Colonic mucosa (tissue), 4 donors: Measurements from ENCODE around the gene DRAXIN. TPM values are rescaled to one million over a fixed set of nuclear protein-coding genes. Genes with fewer than 3 reads are reported as not detected.

Experiments
- DNase-seq: peaks from one replicate; pipeline ENCODE4 v3.0.0-alpha.2; 2020
- H3K27ac ChIP-seq: fragments of 200-600 bp; one replicate; pipeline ENCODE4 v1.8.0; 2021
- H3K27me3 ChIP-seq: fragments of 200-600 bp; one replicate; pipeline ENCODE4 v1.8.0; 2021
- H3K36me3 ChIP-seq: fragments of 200-600 bp; one replicate; pipeline ENCODE4 v1.8.0; 2021
- H3K4me1 ChIP-seq: fragments of 200-600 bp; one replicate; pipeline ENCODE4 v1.8.0; 2021; ENCODE audit warnings: mild to moderate bottlenecking
- H3K4me3 ChIP-seq: fragments of 200-600 bp; one replicate; pipeline ENCODE4 v1.8.0; 2021
- H3K9ac ChIP-seq, 2 donors: one replicate each; pipeline ENCODE4 v1.7.0; 2013; ENCODE audit warnings: control low read depth in 2 of 2, low read depth in 2 of 2, low read length in 2 of 2
- H3K9me3 ChIP-seq: fragments of 200-600 bp; one replicate; pipeline ENCODE4 v1.8.0; 2021
- intact Hi-C: fragments of 100-400 bp; cut with DNase I; formaldehyde crosslinking; loops from one replicate; pipeline ENCODE4 v1.14.1; 2022
- total RNA-seq, 2 donors: library from RNA; stranded (reverse); fragmentation: NEBNext Ultra II Directional in 1 of 2; extraction: Animal tissue kit (Norgen Biotek cat#: 25700) in 1 of 2; gene quantifications; one replicate each; pipeline ENCODE4 v1.2.1, GENCODE V29; 2021
- TF ChIP-seq, protein P1 (sequence below): fragments of 200-600 bp; IDR thresholded peaks from one replicate; pipeline ENCODE4 v1.8.0; 2022; ENCODE audit warnings: antibody characterized with exemption, mild to moderate bottlenecking
- donor health status: healthy.
- donor health status: DM: no; HTN: no; CAD: no.
- donor health status: DM: no; HTN: no; CAD: no.

Gene DRAXIN
- total RNA-seq, 2 donors from 2014 or later: 0.05 TPM

DNA sequence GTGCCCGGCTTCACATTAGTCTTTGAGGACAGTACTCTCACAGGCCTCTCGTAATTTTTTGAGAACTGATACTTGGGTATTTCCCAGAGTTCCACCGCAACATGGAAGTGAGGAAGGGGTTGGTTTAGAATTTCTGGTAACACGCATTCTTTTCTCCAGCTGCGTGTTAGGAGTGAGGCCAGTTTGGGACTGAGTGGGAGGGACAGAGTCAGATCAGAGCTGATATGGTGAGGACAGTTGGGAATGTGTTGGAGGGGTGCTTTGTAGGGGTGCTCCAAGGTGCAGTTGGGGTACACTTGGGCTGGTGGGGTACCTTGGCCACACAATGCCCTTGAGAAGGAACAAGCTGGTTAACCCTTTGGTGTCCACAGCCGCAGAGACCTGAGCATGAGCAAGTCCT is 20.8 kb upstream of the DRAXIN start:
- Histone ChIP-seq H3K4me1 (no peaks in the 10 kb centered on the region), H3K9ac (no peak overlapping the region), H3K27ac (no peak overlapping the region), H3K4me3 (no peak overlapping the region), H3K36me3 (no peaks in the 10 kb centered on the region), H3K27me3 (no peaks in the 10 kb centered on the region), H3K9me3 (no peaks in the 10 kb centered on the region)
- intact Hi-C loops: no loop called here
- no peak for DNase-seq
- TF ChIP-seq, protein P1, sequence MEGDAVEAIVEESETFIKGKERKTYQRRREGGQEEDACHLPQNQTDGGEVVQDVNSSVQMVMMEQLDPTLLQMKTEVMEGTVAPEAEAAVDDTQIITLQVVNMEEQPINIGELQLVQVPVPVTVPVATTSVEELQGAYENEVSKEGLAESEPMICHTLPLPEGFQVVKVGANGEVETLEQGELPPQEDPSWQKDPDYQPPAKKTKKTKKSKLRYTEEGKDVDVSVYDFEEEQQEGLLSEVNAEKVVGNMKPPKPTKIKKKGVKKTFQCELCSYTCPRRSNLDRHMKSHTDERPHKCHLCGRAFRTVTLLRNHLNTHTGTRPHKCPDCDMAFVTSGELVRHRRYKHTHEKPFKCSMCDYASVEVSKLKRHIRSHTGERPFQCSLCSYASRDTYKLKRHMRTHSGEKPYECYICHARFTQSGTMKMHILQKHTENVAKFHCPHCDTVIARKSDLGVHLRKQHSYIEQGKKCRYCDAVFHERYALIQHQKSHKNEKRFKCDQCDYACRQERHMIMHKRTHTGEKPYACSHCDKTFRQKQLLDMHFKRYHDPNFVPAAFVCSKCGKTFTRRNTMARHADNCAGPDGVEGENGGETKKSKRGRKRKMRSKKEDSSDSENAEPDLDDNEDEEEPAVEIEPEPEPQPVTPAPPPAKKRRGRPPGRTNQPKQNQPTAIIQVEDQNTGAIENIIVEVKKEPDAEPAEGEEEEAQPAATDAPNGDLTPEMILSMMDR: no peak

DNA sequence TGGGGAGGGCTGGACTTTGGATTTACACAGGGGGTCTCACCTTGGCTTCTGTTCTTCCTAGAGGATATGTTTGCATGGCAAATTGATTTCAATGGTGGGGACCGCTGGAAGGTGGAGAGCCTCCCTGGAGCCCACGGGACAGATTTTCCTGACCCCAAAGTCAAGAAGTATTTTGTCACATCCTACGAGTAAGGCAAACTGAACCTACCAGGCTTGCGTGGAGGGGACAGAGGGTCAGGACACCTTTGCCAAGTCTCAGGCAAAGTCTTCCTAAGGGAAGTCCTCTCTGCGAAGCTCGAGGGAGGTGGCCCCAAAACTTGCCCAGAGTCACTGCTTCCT is 20.3 kb upstream of the DRAXIN start:
- TF ChIP-seq, protein P1: no peak
- intact Hi-C loops: no loop called here
- Histone ChIP-seq H3K4me1 (no peaks in the 10 kb centered on the region), H3K27ac (no peak overlapping the region), H3K36me3 (no peaks in the 10 kb centered on the region), H3K4me3 (no peak overlapping the region), H3K9me3 (no peaks in the 10 kb centered on the region), H3K9ac (no peak overlapping the region), H3K27me3 (no peaks in the 10 kb centered on the region)
- no peak for DNase-seq

DNA sequence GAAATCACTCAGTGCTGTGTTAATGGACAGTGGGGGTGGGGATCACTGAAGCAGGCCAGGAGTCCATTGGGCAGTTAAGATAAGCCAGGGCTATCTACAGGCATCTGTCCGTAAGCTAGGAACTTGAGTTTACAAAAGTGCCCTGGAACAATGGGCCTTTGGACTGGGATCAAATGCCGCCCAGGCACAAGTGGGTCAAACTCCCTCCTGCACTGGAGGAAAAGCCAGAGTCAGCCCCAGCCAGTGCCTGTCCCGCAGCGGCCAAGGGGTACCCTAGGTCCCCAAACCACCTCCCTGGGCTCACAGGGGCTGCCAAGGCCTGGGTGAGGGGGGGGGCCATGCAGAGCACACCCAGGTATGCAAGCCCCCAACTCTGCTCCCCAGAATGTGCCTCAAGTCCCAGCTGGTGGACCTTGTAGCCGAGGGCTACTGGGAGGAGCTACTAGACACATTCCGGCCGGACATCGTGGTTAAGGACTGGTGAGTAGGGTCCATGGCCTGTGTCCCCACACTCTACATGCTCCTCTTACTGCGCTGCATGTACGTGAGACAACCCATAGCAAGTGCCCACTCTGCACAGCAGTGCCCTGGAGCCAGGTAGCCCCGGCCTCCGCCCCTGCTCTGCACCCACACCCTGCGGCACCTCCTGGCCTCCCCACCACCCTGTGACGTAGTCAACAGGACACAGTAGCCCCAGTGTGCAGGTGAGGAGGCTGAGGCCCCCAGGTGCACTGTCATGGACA is 19.8 kb upstream of the DRAXIN start:
- H3K9ac ChIP-seq: no peak overlapping the region

DNA sequence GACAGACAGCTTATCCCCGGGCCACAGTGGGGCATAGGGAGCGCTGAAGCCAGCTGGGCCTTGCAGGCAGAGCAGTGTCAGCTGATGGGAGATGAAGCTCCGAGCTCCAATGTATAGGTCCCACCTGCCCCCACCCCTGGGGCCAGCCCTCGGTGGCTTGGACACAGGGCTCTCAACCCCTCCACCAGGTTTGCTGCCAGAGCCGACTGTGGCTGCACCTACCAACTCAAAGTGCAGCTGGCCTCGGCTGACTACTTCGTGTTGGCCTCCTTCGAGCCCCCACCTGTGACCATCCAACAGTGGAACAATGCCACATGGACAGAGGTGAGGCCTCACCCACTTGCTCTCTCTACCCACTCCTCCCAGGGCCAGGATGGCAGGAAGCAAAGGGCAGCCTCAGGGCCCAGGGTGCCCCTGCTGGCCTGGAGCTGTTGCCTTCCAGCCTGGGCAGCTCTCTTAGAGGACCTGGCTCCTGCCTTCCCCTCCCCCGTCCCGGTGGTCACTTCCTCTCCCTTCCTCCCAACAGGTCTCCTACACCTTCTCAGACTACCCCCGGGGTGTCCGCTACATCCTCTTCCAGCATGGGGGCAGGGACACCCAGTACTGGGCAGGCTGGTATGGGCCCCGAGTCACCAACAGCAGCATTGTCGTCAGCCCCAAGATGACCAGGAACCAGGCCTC is 18.3 kb upstream of the DRAXIN start:
- intact Hi-C loops: no loop called here
- Histone ChIP-seq H3K36me3 (no peaks in the 10 kb centered on the region), H3K4me1 (no peaks in the 10 kb centered on the region), H3K27ac (no peak overlapping the region), H3K9me3 (no peaks in the 10 kb centered on the region), H3K27me3 (no peaks in the 10 kb centered on the region), H3K4me3 (no peak overlapping the region), H3K9ac (no peak overlapping the region)
- no peak for DNase-seq
- TF ChIP-seq, protein P1: no peak

More for the DNA sequence above, 19.8 kb upstream of the DRAXIN start:
- DNase-seq: no peak
- no peaks in the 10 kb centered on the region for H3K27me3 ChIP-seq
- H3K27ac ChIP-seq: no peak overlapping the region
- no peaks in the 10 kb centered on the region for H3K4me1 ChIP-seq
- no peaks in the 10 kb centered on the region for H3K9me3 ChIP-seq
- intact Hi-C loops: no loop called here
- no peak overlapping the region for H3K4me3 ChIP-seq
- TF ChIP-seq, protein P1: no peak
- no peaks in the 10 kb centered on the region for H3K36me3 ChIP-seq

DNA sequence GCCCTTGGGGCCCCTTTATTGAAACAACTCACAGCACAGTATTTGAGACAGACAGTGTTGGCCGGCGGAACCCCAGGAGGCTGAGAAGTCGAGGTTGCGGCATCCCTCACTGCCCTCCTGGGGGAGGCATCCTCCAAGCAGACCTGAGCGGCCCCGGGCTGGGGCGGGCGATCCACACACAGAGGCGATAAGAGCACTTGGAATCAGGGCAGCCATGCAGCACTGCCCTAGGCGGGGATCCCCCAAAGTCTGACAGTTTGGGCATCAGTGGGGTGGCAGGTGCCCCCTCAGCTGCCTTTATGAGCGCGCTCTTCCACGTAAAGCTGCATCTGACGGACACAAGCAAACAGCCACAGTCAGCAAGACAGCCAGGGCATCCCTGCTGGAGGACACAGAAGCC is 17.0 kb upstream of the DRAXIN start:
- H3K9me3 ChIP-seq: no peaks in the 10 kb centered on the region
- no peak overlapping the region for H3K9ac ChIP-seq
- H3K4me3 ChIP-seq: no peak overlapping the region
- H3K4me1 ChIP-seq: no peaks in the 10 kb centered on the region
- intact Hi-C loops: no loop called here
- H3K36me3 ChIP-seq: no peaks in the 10 kb centered on the region
- no peaks in the 10 kb centered on the region for H3K27me3 ChIP-seq
- H3K27ac ChIP-seq: no peak overlapping the region
- TF ChIP-seq, protein P1: no peak
- no peak for DNase-seq
